HEK293 (cell line): ENCODE measurements around the gene ROBO1.

Experiments
- CTCF ChIA-PET: fragments of 350-600 bp; formaldehyde crosslinking; extraction: SDS; loops from one replicate; lab custom pipeline; 2021; ENCODE audit warnings: antibody characterized with exemption; lab: Yijun Ruan, JAX
- POLR2A ChIA-PET: fragments of 300-600 bp; formaldehyde crosslinking; extraction: SDS; loops from one replicate; lab custom pipeline; 2020; ENCODE audit warnings: antibody characterized with exemption, inconsistent platforms; lab: Yijun Ruan, JAX
- H3K27ac ChIP-seq: fragments of 200-500 bp; sonication (Bioruptor generic); 2 replicates; pipeline ENCODE4 v1.5.1; 2014; ENCODE audit warnings: low read depth, low read length, control low read depth, inconsistent platforms; ENCODE audit errors: extremely low read depth
- H3K36me3 ChIP-seq, 2 experiments: fragments of 200-500 bp in 1 of 2; sonication (Bioruptor generic) in 1 of 2; 1 replicate in 1 of 2; 2 replicates in 1 of 2; pipeline ENCODE4 v1.5.1; 2014 to 2017; ENCODE audit warnings: inconsistent platforms in 2 of 2, low read length in 2 of 2; ENCODE audit not compliant: control insufficient read depth in 2 of 2, insufficient read depth in 1 of 2
- H3K4me1 ChIP-seq: fragments of 200-500 bp; sonication (Bioruptor generic); 2 replicates; pipeline ENCODE4 v1.5.1; 2014; ENCODE audit warnings: mild to moderate bottlenecking, low read length, inconsistent platforms; ENCODE audit not compliant: control insufficient read depth, insufficient read depth
- H3K4me3 ChIP-seq: 2 replicates; pipeline ENCODE4 v1.5.1; 2011; ENCODE audit warnings: low read depth, mild to moderate bottlenecking, control low read depth, low read length, moderate library complexity
- H3K9me3 ChIP-seq: fragments of 200-500 bp; sonication (Bioruptor generic); 2 replicates; pipeline ENCODE4 v1.5.1; 2014; ENCODE audit warnings: low read depth, low read length, inconsistent platforms; ENCODE audit not compliant: control insufficient read depth, insufficient read depth
- BCL11A ChIP-seq: fragments of 450-650 bp; formaldehyde crosslinking; IDR thresholded peaks from 2 replicates; pipeline ENCODE4 v1.5.1; 2016; ENCODE audit warnings: low read depth, missing biosample characterization, missing genetic modification characterization
- KLF8 ChIP-seq: fragments of 450-650 bp; formaldehyde crosslinking; IDR thresholded peaks from 2 replicates; pipeline ENCODE4 v1.5.1; 2016; ENCODE audit warnings: missing biosample characterization, missing genetic modification characterization
- WT1 ChIP-seq: fragments of 450-650 bp; formaldehyde crosslinking; IDR thresholded peaks from 2 replicates; pipeline ENCODE4 v1.5.1; 2016; ENCODE audit warnings: missing biosample characterization, missing genetic modification characterization
- YY2 ChIP-seq: fragments of 450-650 bp; formaldehyde crosslinking; IDR thresholded peaks from 2 replicates; pipeline ENCODE4 v1.5.1; 2016; ENCODE audit warnings: missing biosample characterization, missing genetic modification characterization
- ZBTB1 ChIP-seq: fragments of 450-650 bp; formaldehyde crosslinking; IDR thresholded peaks from 2 replicates; pipeline ENCODE4 v1.5.1; 2016; ENCODE audit warnings: missing biosample characterization, missing genetic modification characterization
- ZNF132 ChIP-seq: fragments of 450-650 bp; formaldehyde crosslinking; IDR thresholded peaks from 2 replicates; pipeline ENCODE4 v1.5.1; 2017; ENCODE audit warnings: missing biosample characterization, missing genetic modification characterization, borderline replicate concordance
- ZNF221 ChIP-seq: fragments of 450-650 bp; formaldehyde crosslinking; IDR thresholded peaks from 2 replicates; pipeline ENCODE4 v1.5.1; 2017; ENCODE audit warnings: missing biosample characterization, missing genetic modification characterization, borderline replicate concordance
- ZNF23 ChIP-seq: fragments of 450-650 bp; formaldehyde crosslinking; IDR thresholded peaks from 2 replicates; pipeline ENCODE4 v1.5.1; 2016; ENCODE audit warnings: missing biosample characterization, missing genetic modification characterization, borderline replicate concordance
- ZNF292 ChIP-seq: fragments of 450-650 bp; formaldehyde crosslinking; IDR thresholded peaks from 2 replicates; pipeline ENCODE4 v1.5.1; 2016; ENCODE audit warnings: low read depth, missing biosample characterization, missing genetic modification characterization, borderline replicate concordance
- ZNF426 ChIP-seq: fragments of 450-650 bp; formaldehyde crosslinking; IDR thresholded peaks from 2 replicates; pipeline ENCODE4 v1.5.1; 2017; ENCODE audit warnings: missing biosample characterization, missing genetic modification characterization, mild to moderate bottlenecking, inconsistent platforms, moderate library complexity
- ZNF48 ChIP-seq: fragments of 450-650 bp; formaldehyde crosslinking; IDR thresholded peaks from 2 replicates; pipeline ENCODE4 v1.5.1; 2016; ENCODE audit warnings: missing biosample characterization, missing genetic modification characterization
- ZNF521 ChIP-seq: fragments of 450-650 bp; formaldehyde crosslinking; IDR thresholded peaks from 2 replicates; pipeline ENCODE4 v1.5.1; 2017; ENCODE audit warnings: missing biosample characterization, mild to moderate bottlenecking, missing genetic modification characterization
- ZNF555 ChIP-seq: fragments of 450-650 bp; formaldehyde crosslinking; conservative IDR thresholded peaks from 2 replicates; pipeline ENCODE4 v1.5.1; 2017; ENCODE audit warnings: missing biosample characterization, mild to moderate bottlenecking, missing genetic modification characterization, inconsistent platforms
- ZNF629 ChIP-seq: fragments of 450-650 bp; formaldehyde crosslinking; IDR thresholded peaks from 2 replicates; pipeline ENCODE4 v1.5.1; 2017; ENCODE audit warnings: missing biosample characterization, missing genetic modification characterization
- ZNF785 ChIP-seq: fragments of 450-650 bp; formaldehyde crosslinking; IDR thresholded peaks from 2 replicates; pipeline ENCODE4 v1.5.1; 2016; ENCODE audit warnings: missing biosample characterization, missing genetic modification characterization
- TF ChIP-seq, protein P1 (sequence below): fragments of 450-650 bp; formaldehyde crosslinking; IDR thresholded peaks from 2 replicates; pipeline ENCODE4 v1.5.1; 2016; ENCODE audit warnings: missing biosample characterization, missing genetic modification characterization, low read depth
- TF ChIP-seq, protein P2 (sequence below): fragments of 450-650 bp; formaldehyde crosslinking; optimal IDR thresholded peaks from 2 replicates; pipeline ENCODE3; 2016; ENCODE audit warnings: missing biosample characterization, mild to moderate bottlenecking, missing genetic modification characterization
- TF ChIP-seq, protein P3 (sequence below): fragments of 450-650 bp; formaldehyde crosslinking; IDR thresholded peaks from 2 replicates; pipeline ENCODE4 v1.5.1; 2016; ENCODE audit warnings: missing biosample characterization, missing genetic modification characterization
- TF ChIP-seq, protein P4 (sequence below): fragments of 450-650 bp; formaldehyde crosslinking; IDR thresholded peaks from 2 replicates; pipeline ENCODE4 v1.5.1; 2016; ENCODE audit warnings: missing biosample characterization, missing genetic modification characterization
- TF ChIP-seq, protein P5 (sequence below): fragments of 450-650 bp; formaldehyde crosslinking; IDR thresholded peaks from 2 replicates; pipeline ENCODE4 v1.5.1; 2016; ENCODE audit warnings: missing biosample characterization, missing genetic modification characterization, low read depth
- TF ChIP-seq, protein P6 (sequence below): fragments of 450-650 bp; formaldehyde crosslinking; IDR thresholded peaks from 2 replicates; pipeline ENCODE4 v1.5.1; 2017; ENCODE audit warnings: missing biosample characterization, missing genetic modification characterization

Gene ROBO1

DNA sequence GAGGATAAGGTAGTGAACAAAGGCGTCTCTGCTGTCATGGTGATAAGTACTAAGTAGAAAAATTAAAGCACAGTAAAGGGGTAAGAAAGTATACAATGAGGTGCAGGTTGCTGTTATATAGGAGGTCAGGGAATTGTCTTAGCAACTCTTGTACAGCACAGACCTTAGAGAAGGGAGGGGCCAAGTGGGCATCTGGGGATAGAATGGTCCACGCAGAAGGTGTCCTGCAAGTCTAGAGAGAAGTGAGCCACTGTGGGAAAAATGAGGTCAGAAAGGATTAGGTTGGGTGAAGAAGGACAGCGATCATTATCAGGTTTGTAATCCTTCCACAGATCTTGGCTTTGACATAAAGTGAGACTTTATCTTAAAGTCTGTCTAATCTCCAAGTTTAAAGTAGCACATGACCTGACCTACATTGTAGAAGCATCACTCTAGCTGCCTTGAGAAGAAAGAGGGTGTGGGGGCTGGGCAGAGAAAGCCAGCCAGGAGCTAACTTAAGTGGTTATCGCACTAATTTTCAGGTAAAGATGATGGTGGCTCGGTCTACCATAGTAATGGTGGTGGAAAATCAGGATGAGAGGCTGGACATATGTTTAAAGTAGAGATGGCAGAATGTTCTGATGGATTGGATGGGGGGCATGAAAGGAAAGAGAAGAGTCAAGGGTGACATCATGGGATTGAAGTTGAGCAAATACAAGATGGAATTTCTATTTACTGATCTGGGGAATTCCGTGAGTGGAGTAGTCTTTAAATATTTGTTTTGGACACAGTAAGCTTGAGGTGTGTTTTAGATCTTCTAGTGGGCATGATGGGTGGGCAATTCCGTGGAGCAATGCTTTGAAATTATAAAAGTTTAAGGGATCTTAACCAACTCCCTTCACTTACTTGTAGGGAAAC is 919.2 kb downstream of the ROBO1 start:
- Histone ChIP-seq H3K4me1 (peaks cover 8% of the 10 kb centered on the region; the same call in 1 of the 2 replicates), H3K27ac (no peak overlapping the region), H3K4me3 (no peak overlapping the region), H3K9me3 (no peaks in the 10 kb centered on the region), H3K36me3 (no peaks in the 10 kb centered on the region)
- TF ChIP-seq, protein P1, sequence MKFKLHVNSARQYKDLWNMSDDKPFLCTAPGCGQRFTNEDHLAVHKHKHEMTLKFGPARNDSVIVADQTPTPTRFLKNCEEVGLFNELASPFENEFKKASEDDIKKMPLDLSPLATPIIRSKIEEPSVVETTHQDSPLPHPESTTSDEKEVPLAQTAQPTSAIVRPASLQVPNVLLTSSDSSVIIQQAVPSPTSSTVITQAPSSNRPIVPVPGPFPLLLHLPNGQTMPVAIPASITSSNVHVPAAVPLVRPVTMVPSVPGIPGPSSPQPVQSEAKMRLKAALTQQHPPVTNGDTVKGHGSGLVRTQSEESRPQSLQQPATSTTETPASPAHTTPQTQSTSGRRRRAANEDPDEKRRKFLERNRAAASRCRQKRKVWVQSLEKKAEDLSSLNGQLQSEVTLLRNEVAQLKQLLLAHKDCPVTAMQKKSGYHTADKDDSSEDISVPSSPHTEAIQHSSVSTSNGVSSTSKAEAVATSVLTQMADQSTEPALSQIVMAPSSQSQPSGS (tag by site-specific recombination) = peak; percentile 62
- TF ChIP-seq ZNF785 (tag by site-specific recombination) = no peak
- ChIA-PET CTCF (no interaction called here), POLR2A (no interaction called here)

DNA sequence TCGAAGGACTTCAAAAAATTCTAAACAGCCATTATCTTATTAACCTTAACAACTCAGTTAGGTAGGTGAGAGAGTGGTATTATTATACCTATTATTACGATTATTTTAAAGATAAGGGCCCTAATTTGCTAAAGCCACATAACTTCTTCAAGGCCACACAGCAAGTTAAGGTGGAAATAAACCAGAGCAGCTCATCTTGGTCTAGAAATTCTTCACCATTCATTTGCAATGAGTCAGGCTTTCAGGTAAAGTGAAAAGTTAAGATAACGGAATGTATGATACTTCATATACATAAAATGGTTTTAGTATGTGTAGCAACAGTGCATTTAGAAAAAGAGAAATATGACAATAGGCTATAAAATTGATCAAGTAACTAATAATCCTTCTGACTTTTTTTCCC is 920.2 kb downstream of the ROBO1 start:
- H3K9me3 ChIP-seq = no peaks in the 10 kb centered on the region
- H3K4me1 ChIP-seq = peaks cover 8% of the 10 kb centered on the region; the same call in 1 of the 2 replicates
- ChIA-PET CTCF (interaction anchor here (0.6 kb wide), 1 partner anchor 107 kb away, joined by 3 read pairs; no protein-coding TSS in a partner anchor), POLR2A (no interaction called here)
- no peak overlapping the region for H3K27ac ChIP-seq
- TF ChIP-seq YY2 = no peak
- TF ChIP-seq ZNF132 (tag by site-specific recombination) = no peak
- TF ChIP-seq, protein P2, sequence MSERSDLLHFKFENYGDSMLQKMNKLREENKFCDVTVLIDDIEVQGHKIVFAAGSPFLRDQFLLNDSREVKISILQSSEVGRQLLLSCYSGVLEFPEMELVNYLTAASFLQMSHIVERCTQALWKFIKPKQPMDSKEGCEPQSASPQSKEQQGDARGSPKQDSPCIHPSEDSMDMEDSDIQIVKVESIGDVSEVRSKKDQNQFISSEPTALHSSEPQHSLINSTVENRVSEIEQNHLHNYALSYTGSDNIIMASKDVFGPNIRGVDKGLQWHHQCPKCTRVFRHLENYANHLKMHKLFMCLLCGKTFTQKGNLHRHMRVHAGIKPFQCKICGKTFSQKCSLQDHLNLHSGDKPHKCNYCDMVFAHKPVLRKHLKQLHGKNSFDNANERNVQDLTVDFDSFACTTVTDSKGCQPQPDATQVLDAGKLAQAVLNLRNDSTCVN = no peak
- no peak for TF ChIP-seq ZNF221 (tag by site-specific recombination)
- TF ChIP-seq ZNF521 (tag by site-specific recombination) = no peak
- TF ChIP-seq ZNF426 (tag by site-specific recombination) = no peak
- no peak for TF ChIP-seq ZNF629 (tag by site-specific recombination)
- TF ChIP-seq, protein P3, sequence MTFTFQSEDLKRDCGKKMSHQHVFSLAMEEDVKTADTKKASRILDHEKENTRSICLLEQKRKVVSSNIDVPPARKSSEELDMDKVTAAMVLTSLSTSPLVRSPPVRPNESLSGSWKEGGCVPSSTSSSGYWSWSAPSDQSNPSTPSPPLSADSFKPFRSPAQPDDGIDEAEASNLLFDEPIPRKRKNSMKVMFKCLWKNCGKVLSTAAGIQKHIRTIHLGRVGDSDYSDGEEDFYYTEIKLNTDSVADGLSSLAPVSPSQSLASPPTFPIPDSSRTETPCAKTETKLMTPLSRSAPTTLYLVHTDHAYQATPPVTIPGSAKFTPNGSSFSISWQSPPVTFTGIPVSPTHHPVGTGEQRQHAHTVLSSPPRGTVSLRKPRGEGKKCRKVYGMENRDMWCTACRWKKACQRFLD = no peak
- TF ChIP-seq BCL11A = no peak
- H3K4me3 ChIP-seq = no peak overlapping the region
- H3K36me3 ChIP-seq = no peaks in the 10 kb centered on the region

DNA sequence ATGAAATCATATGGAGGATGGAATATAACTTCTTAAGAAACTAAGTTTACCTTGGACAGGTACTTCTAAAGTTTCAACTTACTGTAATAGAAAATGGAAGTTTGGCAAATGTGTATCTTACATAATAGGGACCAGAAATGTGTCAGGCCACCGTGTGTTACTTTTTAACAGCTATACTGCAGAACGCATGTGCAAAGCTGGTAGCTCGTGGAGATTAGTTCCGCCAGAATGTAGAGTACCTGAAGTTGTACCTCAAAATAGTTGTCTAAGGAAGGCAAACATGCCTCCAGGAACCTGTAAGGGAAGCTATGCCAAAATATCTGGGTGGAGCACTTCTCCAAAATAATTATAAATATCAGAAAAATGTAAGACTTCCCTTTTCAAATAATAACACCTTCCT is 920.6 kb downstream of the ROBO1 start:
- Histone ChIP-seq H3K36me3 (no peaks in the 10 kb centered on the region), H3K9me3 (no peaks in the 10 kb centered on the region), H3K27ac (no peak overlapping the region), H3K4me1 (peaks cover 8% of the 10 kb centered on the region; the same call in 1 of the 2 replicates), H3K4me3 (no peak overlapping the region)
- ChIA-PET CTCF (interaction anchor here (0.6 kb wide), 1 partner anchor 106 kb away, joined by 3 read pairs; no protein-coding TSS in a partner anchor), POLR2A (no interaction called here)
- TF ChIP-seq KLF8 (tag by site-specific recombination) = no peak
- TF ChIP-seq ZNF555 = no peak
- TF ChIP-seq, protein P4, sequence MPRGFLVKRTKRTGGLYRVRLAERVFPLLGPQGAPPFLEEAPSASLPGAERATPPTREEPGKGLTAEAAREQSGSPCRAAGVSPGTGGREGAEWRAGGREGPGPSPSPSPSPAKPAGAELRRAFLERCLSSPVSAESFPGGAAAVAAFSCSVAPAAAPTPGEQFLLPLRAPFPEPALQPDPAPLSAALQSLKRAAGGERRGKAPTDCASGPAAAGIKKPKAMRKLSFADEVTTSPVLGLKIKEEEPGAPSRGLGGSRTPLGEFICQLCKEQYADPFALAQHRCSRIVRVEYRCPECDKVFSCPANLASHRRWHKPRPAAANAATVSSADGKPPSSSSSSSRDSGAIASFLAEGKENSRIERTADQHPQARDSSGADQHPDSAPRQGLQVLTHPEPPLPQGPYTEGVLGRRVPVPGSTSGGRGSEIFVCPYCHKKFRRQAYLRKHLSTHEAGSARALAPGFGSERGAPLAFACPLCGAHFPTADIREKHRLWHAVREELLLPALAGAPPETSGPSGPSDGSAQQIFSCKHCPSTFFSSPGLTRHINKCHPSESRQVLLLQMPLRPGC (tag by site-specific recombination) = no peak
- TF ChIP-seq ZBTB1 = no peak
- TF ChIP-seq, protein P5, sequence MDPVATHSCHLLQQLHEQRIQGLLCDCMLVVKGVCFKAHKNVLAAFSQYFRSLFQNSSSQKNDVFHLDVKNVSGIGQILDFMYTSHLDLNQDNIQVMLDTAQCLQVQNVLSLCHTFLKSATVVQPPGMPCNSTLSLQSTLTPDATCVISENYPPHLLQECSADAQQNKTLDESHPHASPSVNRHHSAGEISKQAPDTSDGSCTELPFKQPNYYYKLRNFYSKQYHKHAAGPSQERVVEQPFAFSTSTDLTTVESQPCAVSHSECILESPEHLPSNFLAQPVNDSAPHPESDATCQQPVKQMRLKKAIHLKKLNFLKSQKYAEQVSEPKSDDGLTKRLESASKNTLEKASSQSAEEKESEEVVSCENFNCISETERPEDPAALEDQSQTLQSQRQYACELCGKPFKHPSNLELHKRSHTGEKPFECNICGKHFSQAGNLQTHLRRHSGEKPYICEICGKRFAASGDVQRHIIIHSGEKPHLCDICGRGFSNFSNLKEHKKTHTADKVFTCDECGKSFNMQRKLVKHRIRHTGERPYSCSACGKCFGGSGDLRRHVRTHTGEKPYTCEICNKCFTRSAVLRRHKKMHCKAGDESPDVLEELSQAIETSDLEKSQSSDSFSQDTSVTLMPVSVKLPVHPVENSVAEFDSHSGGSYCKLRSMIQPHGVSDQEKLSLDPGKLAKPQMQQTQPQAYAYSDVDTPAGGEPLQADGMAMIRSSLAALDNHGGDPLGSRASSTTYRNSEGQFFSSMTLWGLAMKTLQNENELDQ (tag by site-specific recombination) = no peak
- TF ChIP-seq, protein P6, sequence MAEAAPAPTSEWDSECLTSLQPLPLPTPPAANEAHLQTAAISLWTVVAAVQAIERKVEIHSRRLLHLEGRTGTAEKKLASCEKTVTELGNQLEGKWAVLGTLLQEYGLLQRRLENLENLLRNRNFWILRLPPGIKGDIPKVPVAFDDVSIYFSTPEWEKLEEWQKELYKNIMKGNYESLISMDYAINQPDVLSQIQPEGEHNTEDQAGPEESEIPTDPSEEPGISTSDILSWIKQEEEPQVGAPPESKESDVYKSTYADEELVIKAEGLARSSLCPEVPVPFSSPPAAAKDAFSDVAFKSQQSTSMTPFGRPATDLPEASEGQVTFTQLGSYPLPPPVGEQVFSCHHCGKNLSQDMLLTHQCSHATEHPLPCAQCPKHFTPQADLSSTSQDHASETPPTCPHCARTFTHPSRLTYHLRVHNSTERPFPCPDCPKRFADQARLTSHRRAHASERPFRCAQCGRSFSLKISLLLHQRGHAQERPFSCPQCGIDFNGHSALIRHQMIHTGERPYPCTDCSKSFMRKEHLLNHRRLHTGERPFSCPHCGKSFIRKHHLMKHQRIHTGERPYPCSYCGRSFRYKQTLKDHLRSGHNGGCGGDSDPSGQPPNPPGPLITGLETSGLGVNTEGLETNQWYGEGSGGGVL (tag by site-specific recombination) = no peak
- TF ChIP-seq ZNF48 (tag by site-specific recombination) = no peak
- TF ChIP-seq ZNF292 (tag by site-specific recombination) = no peak
- TF ChIP-seq WT1 = no peak
- TF ChIP-seq ZNF23 (tag by site-specific recombination) = no peak
